ENCODE measurements around the gene GNG7. TPM values are rescaled to one million over a fixed set of nuclear protein-coding genes. Genes with fewer than 3 reads are reported as not detected.
A peak's percentile ranks its signal among the peaks of the same experiment; 100 is the strongest.

GNG7 gene
- total RNA-seq, 6 experiments from 2014 or later, result 1.3 to 3.7 (median 2.3) TPM

DNA sequence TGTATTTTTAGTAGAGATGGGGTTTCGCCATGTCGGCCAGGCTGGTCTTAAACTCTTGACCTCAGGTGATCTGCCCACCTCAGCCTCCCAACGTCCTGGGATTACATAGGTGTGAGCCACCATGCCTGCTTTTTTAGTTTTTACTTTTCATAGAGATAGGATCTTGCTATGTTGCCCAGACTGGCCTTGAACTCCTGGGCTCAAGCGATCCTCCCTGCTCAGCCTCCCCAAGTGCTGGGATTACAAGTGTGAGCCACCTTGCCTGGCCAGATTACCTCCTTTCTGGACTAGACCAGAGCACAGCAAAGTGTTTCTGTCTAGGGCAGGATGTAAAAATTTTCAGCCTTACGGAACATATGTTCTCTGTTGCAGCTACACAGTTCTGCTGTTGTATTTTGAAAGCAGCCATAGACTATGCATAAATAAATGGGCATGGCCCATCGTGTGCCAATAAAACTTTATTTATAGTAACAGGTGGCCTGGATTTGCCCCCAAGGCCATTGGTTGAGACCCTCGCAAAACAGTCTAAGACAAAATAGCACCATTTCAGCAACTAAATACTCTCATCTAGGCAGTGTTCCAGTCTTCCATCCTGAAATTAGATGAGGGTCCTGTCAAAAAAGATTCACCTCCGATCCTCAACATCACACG is 36.0 kb downstream of the GNG7 start:
- Histone ChIP-seq H3K36me3 (no peaks in the 10 kb centered on the region), H3K9me3 (no peaks in the 10 kb centered on the region), H3K27ac (no peak overlapping the region), H3K4me3 (no peak overlapping the region), H3K27me3 (no peaks in the 10 kb centered on the region), H3K4me1 (no peaks in the 10 kb centered on the region)
- TF ChIP-seq POLR2A (IDR thresholded peaks at IDR 0.05), result no peak
- TF ChIP-seq, protein P1, sequence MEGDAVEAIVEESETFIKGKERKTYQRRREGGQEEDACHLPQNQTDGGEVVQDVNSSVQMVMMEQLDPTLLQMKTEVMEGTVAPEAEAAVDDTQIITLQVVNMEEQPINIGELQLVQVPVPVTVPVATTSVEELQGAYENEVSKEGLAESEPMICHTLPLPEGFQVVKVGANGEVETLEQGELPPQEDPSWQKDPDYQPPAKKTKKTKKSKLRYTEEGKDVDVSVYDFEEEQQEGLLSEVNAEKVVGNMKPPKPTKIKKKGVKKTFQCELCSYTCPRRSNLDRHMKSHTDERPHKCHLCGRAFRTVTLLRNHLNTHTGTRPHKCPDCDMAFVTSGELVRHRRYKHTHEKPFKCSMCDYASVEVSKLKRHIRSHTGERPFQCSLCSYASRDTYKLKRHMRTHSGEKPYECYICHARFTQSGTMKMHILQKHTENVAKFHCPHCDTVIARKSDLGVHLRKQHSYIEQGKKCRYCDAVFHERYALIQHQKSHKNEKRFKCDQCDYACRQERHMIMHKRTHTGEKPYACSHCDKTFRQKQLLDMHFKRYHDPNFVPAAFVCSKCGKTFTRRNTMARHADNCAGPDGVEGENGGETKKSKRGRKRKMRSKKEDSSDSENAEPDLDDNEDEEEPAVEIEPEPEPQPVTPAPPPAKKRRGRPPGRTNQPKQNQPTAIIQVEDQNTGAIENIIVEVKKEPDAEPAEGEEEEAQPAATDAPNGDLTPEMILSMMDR (IDR thresholded peaks at IDR 0.05), result no peak
- intact Hi-C loops (cut with DNase I), result no loop called here
- DNase-seq, result no peak
- no peak for ATAC-seq
- WGBS (ENCODE audit: insufficient coverage, low coverage, low lambda C conversion rate, missing lambda C conversion rate), result 88% methylated on average over 6 of the region's 9 CpGs

DNA sequence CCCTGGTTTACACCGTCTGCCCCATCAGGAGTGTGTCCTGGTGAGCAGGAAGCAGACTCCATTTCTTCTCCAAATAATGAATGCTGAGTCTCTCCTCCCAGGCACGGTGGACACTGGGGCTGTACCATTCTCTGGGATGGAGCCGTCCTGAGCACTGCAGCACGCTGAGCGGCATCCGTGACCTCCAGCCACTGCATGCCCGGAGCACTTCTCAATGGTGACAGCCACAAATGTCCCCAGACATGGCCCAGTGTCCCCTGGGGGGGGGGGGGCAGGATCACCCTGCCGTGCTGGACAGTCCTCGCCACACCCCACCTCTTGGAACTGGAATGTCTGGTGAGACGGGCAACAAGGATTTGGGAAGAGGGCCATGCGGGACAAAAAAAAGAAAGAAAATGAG is 37.4 kb downstream of the GNG7 start:
- intact Hi-C loops (cut with DNase I), result no loop called here
- Histone ChIP-seq H3K27ac (no peak overlapping the region), H3K36me3 (no peaks in the 10 kb centered on the region), H3K27me3 (no peaks in the 10 kb centered on the region), H3K9me3 (no peaks in the 10 kb centered on the region), H3K4me1 (no peaks in the 10 kb centered on the region), H3K4me3 (no peak overlapping the region)
- DNase-seq (no peak), ATAC-seq (no peak)
- WGBS (ENCODE audit: insufficient coverage, low coverage, low lambda C conversion rate, missing lambda C conversion rate), result 80% methylated on average over 3 of the region's 11 CpGs
- no peak for TF ChIP-seq POLR2A (IDR thresholded peaks at IDR 0.05)
- TF ChIP-seq, protein P1 (IDR thresholded peaks at IDR 0.05), result no peak

DNA sequence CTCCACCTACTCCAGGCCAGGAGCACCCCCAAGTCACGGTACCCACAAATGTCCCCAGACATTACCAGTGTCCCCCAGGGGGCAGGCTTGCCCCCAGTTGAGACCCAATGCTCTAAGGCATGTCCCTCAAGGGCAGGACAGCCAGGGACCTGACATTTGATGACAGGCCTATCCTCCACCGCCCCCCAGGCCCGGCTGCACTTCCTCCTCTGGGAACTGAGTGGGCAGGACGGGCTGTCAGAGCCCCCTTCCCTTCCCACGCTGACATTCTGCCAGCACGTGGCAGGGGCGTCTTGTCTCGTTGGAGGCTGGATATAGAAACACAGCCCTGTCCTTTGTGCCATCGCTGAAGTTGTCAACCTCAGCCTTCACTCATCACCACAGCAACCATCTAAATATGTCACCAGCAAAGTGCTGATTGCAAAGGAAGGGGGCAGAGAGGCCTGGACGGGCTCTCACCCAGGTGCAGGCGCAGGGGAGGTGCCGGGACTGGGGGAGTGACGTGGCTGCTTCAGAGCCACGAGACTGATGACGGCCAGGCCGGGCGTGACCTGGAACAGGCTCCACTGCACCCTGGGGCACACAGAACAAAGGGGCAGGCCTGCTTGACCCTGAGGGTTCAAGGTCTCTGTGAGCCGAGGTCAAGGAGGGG is 38.4 kb downstream of the GNG7 start:
- Histone ChIP-seq H3K27me3 (no peaks in the 10 kb centered on the region), H3K36me3 (no peaks in the 10 kb centered on the region), H3K4me3 (no peak overlapping the region), H3K9me3 (no peaks in the 10 kb centered on the region), H3K27ac (no peak overlapping the region), H3K4me1 (no peaks in the 10 kb centered on the region)
- intact Hi-C loops (cut with DNase I), result no loop called here
- TF ChIP-seq, protein P1 (IDR thresholded peaks at IDR 0.05), result no peak
- TF ChIP-seq POLR2A (IDR thresholded peaks at IDR 0.05), result no peak
- DNase-seq, result no peak
- peak in 1 of 4 donors; percentile 32 for ATAC-seq
- WGBS (ENCODE audit: insufficient coverage, low coverage, low lambda C conversion rate, missing lambda C conversion rate), result 70% methylated on average over 3 of the region's 18 CpGs

DNA sequence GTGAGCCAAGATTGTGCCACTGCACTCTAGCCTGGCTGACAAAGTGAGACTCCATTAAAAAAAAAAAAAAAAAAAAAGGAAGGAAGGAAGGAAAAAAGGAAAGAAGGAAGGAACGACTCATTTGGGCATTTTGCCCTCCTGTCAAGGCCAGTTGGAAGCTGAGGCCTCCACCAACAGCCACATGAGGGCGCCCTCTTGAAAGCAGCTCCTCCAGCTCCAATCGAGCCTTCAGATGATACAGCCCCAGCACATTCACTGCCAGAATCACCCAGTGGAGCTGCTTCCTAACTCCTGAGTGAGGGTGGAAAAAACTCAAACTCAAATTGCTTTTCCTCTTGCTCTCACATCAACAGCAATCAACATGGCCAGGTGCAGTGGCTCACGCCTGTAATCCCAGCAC is 40.9 kb downstream of the GNG7 start:
- no peaks in the 10 kb centered on the region for H3K4me1 ChIP-seq
- WGBS (ENCODE audit: insufficient coverage, low coverage, low lambda C conversion rate, missing lambda C conversion rate), result 75% methylated on average over 4 of the region's 4 CpGs
- ATAC-seq (no peak), DNase-seq (no peak)
- H3K36me3 ChIP-seq, result no peaks in the 10 kb centered on the region
- no peaks in the 10 kb centered on the region for H3K27me3 ChIP-seq
- no peak for TF ChIP-seq POLR2A (IDR thresholded peaks at IDR 0.05)
- TF ChIP-seq, protein P1 (IDR thresholded peaks at IDR 0.05), result no peak
- intact Hi-C loops (cut with DNase I), result no loop called here
- no peak overlapping the region for H3K27ac ChIP-seq
- H3K9me3 ChIP-seq, result no peaks in the 10 kb centered on the region
- no peak overlapping the region for H3K4me3 ChIP-seq

Measured in right lobe of liver (tissue), 6 donors.